PC-9 (cell line): Measurements from ENCODE around the gene LRMDA. TPM values are rescaled to one million over a fixed set of nuclear protein-coding genes. Genes with fewer than 3 reads are reported as not detected.

Source experiments
- BruUV-seq: library from RNA; stranded (reverse); fragments of 400-500 nt; replicated peaks from 2 replicates; lab custom pipeline; 2021; lab: Mats Ljungman, UMichigan
- CTCF ChIA-PET: fragments of 300-600 bp; sonication (Branson Sonifier 250); formaldehyde crosslinking; loops from one replicate; lab custom pipeline; 2022; ENCODE audit warnings: antibody characterized with exemption; lab: Charles Lee
- POLR2A ChIA-PET: fragments of 300-600 bp; sonication (Branson Sonifier 250); formaldehyde crosslinking; loops from one replicate; lab custom pipeline; 2022; ENCODE audit warnings: antibody characterized with exemption; ENCODE audit not compliant: unreplicated experiment; lab: Charles Lee
- DNase-seq, 2 experiments: peaks; one replicate each; pipeline versions ENCODE4 v3.0.0 to v3.0.0-alpha.2; 2015 to 2022; ENCODE audit warnings: mixed read lengths in 1 of 2
- H2AFZ ChIP-seq: fragments of 200-600 bp; sonication (generic); 2 replicates; pipeline ENCODE4 v1.8.1; 2017; ENCODE audit warnings: antibody characterized with exemption
- H3F3A ChIP-seq: fragments of 200-600 bp; sonication (generic); 2 replicates; pipeline ENCODE4 v1.8.1; 2017; ENCODE audit warnings: antibody characterized with exemption, mild to moderate bottlenecking, low read depth; ENCODE audit not compliant: insufficient read depth
- H3K27ac ChIP-seq: fragments of 200-600 bp; sonication (generic); 2 replicates; pipeline ENCODE4 v1.6.1; 2016; ENCODE audit warnings: mixed run types
- H3K27me3 ChIP-seq: fragments of 200-600 bp; sonication (generic); 2 replicates; pipeline ENCODE4 v1.6.1; 2016; ENCODE audit warnings: low read depth, mixed run types; ENCODE audit not compliant: insufficient read depth
- H3K36me3 ChIP-seq: fragments of 200-600 bp; sonication (generic); 2 replicates; pipeline ENCODE4 v1.6.1; 2016; ENCODE audit warnings: low read depth, mixed run types
- H3K4me1 ChIP-seq: fragments of 200-600 bp; sonication (generic); replicated peaks from 2 replicates; pipeline ENCODE4 v1.6.1; 2016; ENCODE audit warnings: mixed run types; ENCODE audit not compliant: insufficient read depth
- H3K4me2 ChIP-seq: fragments of 200-600 bp; sonication (generic); 2 replicates; pipeline ENCODE4 v1.6.1; 2017; ENCODE audit warnings: mixed run types
- H3K4me3 ChIP-seq: fragments of 200-600 bp; sonication (generic); 2 replicates; pipeline ENCODE4 v1.6.1; 2016; ENCODE audit warnings: mixed run types
- H3K79me2 ChIP-seq: fragments of 200-600 bp; sonication (generic); 2 replicates; pipeline ENCODE4 v1.6.1; 2017; ENCODE audit warnings: low read depth, mixed run types
- H3K9me2 ChIP-seq: fragments of 200-600 bp; sonication (generic); 2 replicates; pipeline ENCODE4 v1.8.1; 2017; ENCODE audit warnings: mild to moderate bottlenecking; ENCODE audit not compliant: insufficient read depth
- H3K9me3 ChIP-seq: fragments of 200-600 bp; sonication (generic); 2 replicates; pipeline ENCODE4 v1.8.1; 2016; ENCODE audit warnings: low read depth; ENCODE audit not compliant: insufficient read depth
- H4K20me1 ChIP-seq: fragments of 200-600 bp; sonication (generic); 2 replicates; pipeline ENCODE4 v1.8.1; 2017; ENCODE audit not compliant: insufficient read depth
- CTCF ChIP-seq: fragments of 200-600 bp; sonication (generic); conservative IDR thresholded peaks from 2 replicates; pipeline ENCODE4 v1.6.1; 2017; ENCODE audit warnings: mixed run types, antibody characterized with exemption, mild to moderate bottlenecking, moderate library complexity
- EZH2 ChIP-seq: fragments of 200-600 bp; sonication (generic); IDR thresholded peaks from 2 replicates; pipeline ENCODE4 v1.8.0; 2017; ENCODE audit warnings: antibody characterized with exemption, low read depth
- intact Hi-C: fragments of 100-400 bp; cut with micrococcal nuclease; formaldehyde crosslinking; loops from one replicate; pipeline ENCODE4 v1.10.0; 2022; ENCODE audit not compliant: unreplicated experiment
- total RNA-seq: library from RNA; stranded (reverse); gene quantifications from 2 replicates; pipeline ENCODE4 v1.2.3, GENCODE V29; 2021

LRMDA gene
- total RNA-seq, 1 experiment from 2014 or later = not detected

- Histone ChIP-seq H3K9me2 (no peaks in the 10 kb centered on the region), H4K20me1 (no peaks in the 10 kb centered on the region), H3K27ac (no peak overlapping the region), H3K27me3 (no peaks in the 10 kb centered on the region), H3K4me1 (peaks cover 3% of the 10 kb centered on the region; the same call in 1 of the 2 replicates), H3K9me3 (no peaks in the 10 kb centered on the region), H3F3A (no peaks in the 10 kb centered on the region), H3K4me2 (no peak overlapping the region), H3K4me3 (no peak overlapping the region), H3K79me2 (no peaks in the 10 kb centered on the region), H2AFZ (no peak overlapping the region), H3K36me3 (no peaks in the 10 kb centered on the region)
- no TSS peak for BruUV-seq
- TF ChIP-seq EZH2 (no peak), CTCF (no peak)
- POLR2A ChIA-PET = no interaction called here
- CTCF ChIA-PET = no interaction called here
- DNase-seq = no peak
- intact Hi-C loops = no loop called here
Observed at GRCh38 chr10:75436896-75437295, 5.5 kb downstream of the LRMDA start.

- intact Hi-C loops = no loop called here
- Histone ChIP-seq H3K9me2 (no peaks in the 10 kb centered on the region), H3K4me1 (no peaks in the 10 kb centered on the region), H3K9me3 (peaks cover 7% of the 10 kb centered on the region; the same call in 1 of the 2 replicates), H3K79me2 (no peaks in the 10 kb centered on the region), H3F3A (no peaks in the 10 kb centered on the region), H3K4me3 (no peak overlapping the region), H3K36me3 (no peaks in the 10 kb centered on the region), H4K20me1 (no peaks in the 10 kb centered on the region), H3K27ac (no peak overlapping the region), H3K4me2 (no peak overlapping the region), H2AFZ (no peak overlapping the region), H3K27me3 (no peaks in the 10 kb centered on the region)
- POLR2A ChIA-PET = no interaction called here
- CTCF ChIA-PET = no interaction called here
- TF ChIP-seq CTCF (no peak), EZH2 (no peak)
- BruUV-seq = no TSS peak
- no peak for DNase-seq
Observed at GRCh38 chr10:75437693-75438092, 6.3 kb downstream of the LRMDA start.

- no peak for DNase-seq
- no peak overlapping the region for H3K27ac ChIP-seq
- H3K4me2 ChIP-seq = no peak overlapping the region
- no peaks in the 10 kb centered on the region for H3K4me1 ChIP-seq
- no peaks in the 10 kb centered on the region for H3K79me2 ChIP-seq
- H2AFZ ChIP-seq = no peak overlapping the region
- no peak overlapping the region for H3K4me3 ChIP-seq
- no peaks in the 10 kb centered on the region for H3F3A ChIP-seq
- TF ChIP-seq CTCF (no peak), EZH2 (no peak)
- no peaks in the 10 kb centered on the region for H3K27me3 ChIP-seq
- peaks cover 11% of the 10 kb centered on the region; the same call in 1 of the 2 replicates for H3K9me3 ChIP-seq
- H3K36me3 ChIP-seq = no peaks in the 10 kb centered on the region
- H3K9me2 ChIP-seq = no peaks in the 10 kb centered on the region
- intact Hi-C loops = no loop called here
- POLR2A ChIA-PET = no interaction called here
- CTCF ChIA-PET = no interaction called here
- H4K20me1 ChIP-seq = no peaks in the 10 kb centered on the region
- BruUV-seq = no TSS peak
Observed at GRCh38 chr10:75438275-75438674, 6.9 kb downstream of the LRMDA start.
